DOHH2 (cell line): ENCODE data around the gene ITPR1.

ENCODE experiments used
- H3F3A ChIP-seq: fragments of 200-600 bp; sonication (generic), shearing (Covaris generic); 2 replicates; pipeline ENCODE4 v1.6.0; 2016; ENCODE audit warnings: antibody characterized with exemption, mild to moderate bottlenecking; ENCODE audit not compliant: control insufficient read depth, insufficient read depth
- H3K27ac ChIP-seq: fragments of 200-600 bp; sonication (generic); 2 replicates; pipeline ENCODE4 v1.5.1; 2014; ENCODE audit warnings: low read depth, mild to moderate bottlenecking, low read length, moderate library complexity
- H3K27me3 ChIP-seq: fragments of 200-600 bp; sonication (generic); 2 replicates; pipeline ENCODE4 v1.6.1; 2014; ENCODE audit warnings: mild to moderate bottlenecking, low read length, mixed read lengths; ENCODE audit not compliant: control insufficient read depth
- H3K36me3 ChIP-seq: fragments of 200-600 bp; sonication (generic); 2 replicates; pipeline ENCODE4 v1.6.1; 2014; ENCODE audit warnings: mild to moderate bottlenecking, low read length, moderate library complexity, mixed read lengths; ENCODE audit not compliant: control insufficient read depth
- H3K4me1 ChIP-seq: fragments of 200-600 bp; sonication (generic); 2 replicates; pipeline ENCODE4 v1.6.1; 2014; ENCODE audit warnings: mild to moderate bottlenecking, low read length, mixed read lengths; ENCODE audit not compliant: control insufficient read depth
- H3K4me2 ChIP-seq: fragments of 200-600 bp; sonication (generic); 2 replicates; pipeline ENCODE4 v1.6.0; 2014; ENCODE audit warnings: mild to moderate bottlenecking, low read length, moderate library complexity
- H3K4me3 ChIP-seq: fragments of 200-600 bp; sonication (generic); 2 replicates; pipeline ENCODE4 v1.5.1; 2014; ENCODE audit warnings: mild to moderate bottlenecking, low read length, mixed read lengths
- H3K79me2 ChIP-seq: fragments of 200-600 bp; sonication (generic); 2 replicates; pipeline ENCODE4 v1.6.1; 2014; ENCODE audit warnings: mild to moderate bottlenecking, low read length, mixed read lengths; ENCODE audit not compliant: control insufficient read depth
- H3K9me2 ChIP-seq: fragments of 200-600 bp; sonication (generic); replicated peaks from 2 replicates; pipeline ENCODE4 v1.6.1; 2014; ENCODE audit warnings: mild to moderate bottlenecking, low read length, mixed read lengths; ENCODE audit not compliant: control insufficient read depth
- H3K9me3 ChIP-seq: fragments of 200-600 bp; sonication (generic); 2 replicates; pipeline ENCODE4 v1.6.1; 2014; ENCODE audit warnings: antibody characterized with exemption, low read length, mixed read lengths; ENCODE audit not compliant: control insufficient read depth, insufficient read depth
- H4K20me1 ChIP-seq: fragments of 200-600 bp; sonication (generic); 2 replicates; pipeline ENCODE4 v1.6.0; 2014; ENCODE audit warnings: low read depth, mild to moderate bottlenecking, antibody characterized with exemption, low read length, moderate library complexity; ENCODE audit not compliant: control insufficient read depth, insufficient read depth
- CTCF ChIP-seq: fragments of 200-600 bp; sonication (generic); IDR thresholded peaks from one replicate; pipeline ENCODE4 v1.5.1; 2014; ENCODE audit warnings: antibody characterized with exemption, mild to moderate bottlenecking, low read depth, low read length; ENCODE audit not compliant: poor library complexity, severe bottlenecking
- EZH2phosphoT487 ChIP-seq: fragments of 200-600 bp; sonication (generic); IDR thresholded peaks from 2 replicates; pipeline ENCODE4 v1.6.1; 2017; ENCODE audit warnings: borderline replicate concordance, mild to moderate bottlenecking, antibody characterized with exemption, low read length, moderate library complexity, mixed read lengths

The ITPR1 gene

GRCh38 chr3:4748701-4749378 lies 255.7 kb downstream of the ITPR1 start:
- Histone ChIP-seq H3K36me3 (no peaks in the 10 kb centered on the region), H3K4me1 (no peaks in the 10 kb centered on the region), H3K27ac (no peak overlapping the region), H3K9me3 (no peaks in the 10 kb centered on the region), H3K9me2 (no peaks in the 10 kb centered on the region), H3K27me3 (no peaks in the 10 kb centered on the region), H3K4me2 (no peak overlapping the region), H3K79me2 (no peaks in the 10 kb centered on the region), H3K4me3 (no peak overlapping the region), H3F3A (no peaks in the 10 kb centered on the region), H4K20me1 (peaks cover 3% of the 10 kb centered on the region; the same call in 1 of the 2 replicates)
- TF ChIP-seq CTCF (no peak), EZH2phosphoT487 (no peak)

- Histone ChIP-seq H3K4me3 (no peak overlapping the region), H3F3A (no peaks in the 10 kb centered on the region), H3K36me3 (no peaks in the 10 kb centered on the region), H3K4me2 (no peak overlapping the region), H3K79me2 (no peaks in the 10 kb centered on the region), H3K4me1 (no peaks in the 10 kb centered on the region), H4K20me1 (peaks cover 3% of the 10 kb centered on the region; the same call in 1 of the 2 replicates), H3K9me3 (no peaks in the 10 kb centered on the region), H3K27ac (no peak overlapping the region), H3K9me2 (no peaks in the 10 kb centered on the region), H3K27me3 (no peaks in the 10 kb centered on the region)
- no peak for TF ChIP-seq CTCF
- no peak for TF ChIP-seq EZH2phosphoT487
Observed at GRCh38 chr3:4749567-4750002, 256.4 kb downstream of the ITPR1 start.

- no peak overlapping the region for H3K27ac ChIP-seq
Observed at GRCh38 chr3:4750306-4750968, 257.3 kb downstream of the ITPR1 start.

More at GRCh38 chr3:4750306-4750968, 257.3 kb downstream of the ITPR1 start:
- no peaks in the 10 kb centered on the region for H3F3A ChIP-seq
- H4K20me1 ChIP-seq = peaks cover 3% of the 10 kb centered on the region; the same call in 1 of the 2 replicates
- no peak overlapping the region for H3K4me3 ChIP-seq
- H3K4me1 ChIP-seq = no peaks in the 10 kb centered on the region
- no peaks in the 10 kb centered on the region for H3K27me3 ChIP-seq
- TF ChIP-seq CTCF (no peak), EZH2phosphoT487 (no peak)
- no peak overlapping the region for H3K4me2 ChIP-seq
- H3K36me3 ChIP-seq = no peaks in the 10 kb centered on the region
- H3K9me3 ChIP-seq = no peaks in the 10 kb centered on the region
- H3K79me2 ChIP-seq = no peaks in the 10 kb centered on the region
- no peaks in the 10 kb centered on the region for H3K9me2 ChIP-seq
